NCI-H748 (cell line): Measurements from ENCODE around the gene AATF.

Experiments used
- DNase-seq: peaks from one replicate; lab custom pipeline; 2025; ENCODE audit not compliant: unreplicated experiment; lab: John Stamatoyannopoulos, UW

Gene AATF

DNA sequence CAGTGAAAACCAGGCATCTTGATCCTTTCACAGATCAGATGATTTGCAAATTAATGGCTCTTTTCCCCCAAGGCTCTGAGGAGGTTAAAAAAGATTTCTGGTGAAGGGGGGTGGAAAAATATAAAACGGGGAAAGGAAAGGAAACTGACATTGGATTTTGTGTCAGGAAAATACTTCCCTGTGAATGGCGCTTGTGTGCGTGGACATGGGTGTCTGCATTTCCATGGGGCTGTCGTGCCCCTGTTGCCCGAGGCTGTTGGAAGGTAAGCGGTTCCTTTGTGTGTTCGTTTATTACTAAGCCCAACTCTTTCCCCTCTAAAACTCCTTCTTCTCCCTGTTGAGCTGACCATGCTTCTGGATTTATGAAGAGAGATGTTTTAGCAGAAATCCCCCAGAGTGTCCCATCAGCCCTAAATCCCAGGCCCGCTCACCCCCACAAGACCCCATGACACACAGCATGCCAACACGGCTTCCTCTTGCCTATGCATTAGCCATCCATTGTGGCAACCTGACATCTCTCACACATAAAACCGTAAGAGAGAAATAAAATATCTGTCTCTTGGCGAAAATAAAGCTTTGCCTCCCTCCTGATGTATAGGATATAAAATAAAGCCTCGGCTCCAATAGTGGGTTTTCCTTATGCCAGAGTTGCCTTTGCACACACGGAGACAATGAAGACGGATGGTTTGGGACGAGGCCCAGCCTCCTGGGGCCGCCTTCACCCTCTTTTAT lies 18.7 kb upstream of the AATF start:
- DNase-seq: no peak

DNA sequence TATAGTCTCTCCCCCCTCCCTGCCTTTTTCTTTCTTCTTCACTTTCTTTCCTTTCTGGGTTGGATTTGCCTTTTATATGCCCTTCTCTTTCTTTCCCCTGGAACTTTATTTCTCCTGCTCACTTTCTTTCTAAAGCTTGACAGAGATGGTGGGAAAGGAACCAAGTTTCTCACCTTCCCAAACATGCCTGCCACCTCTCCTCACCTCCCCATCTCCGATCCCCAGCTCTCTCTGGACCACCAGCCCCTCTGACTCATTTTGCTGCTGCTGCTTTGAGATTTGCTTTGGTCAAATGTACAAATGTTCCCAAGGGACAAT lies 18.2 kb upstream of the AATF start:
- DNase-seq: no peak

DNA sequence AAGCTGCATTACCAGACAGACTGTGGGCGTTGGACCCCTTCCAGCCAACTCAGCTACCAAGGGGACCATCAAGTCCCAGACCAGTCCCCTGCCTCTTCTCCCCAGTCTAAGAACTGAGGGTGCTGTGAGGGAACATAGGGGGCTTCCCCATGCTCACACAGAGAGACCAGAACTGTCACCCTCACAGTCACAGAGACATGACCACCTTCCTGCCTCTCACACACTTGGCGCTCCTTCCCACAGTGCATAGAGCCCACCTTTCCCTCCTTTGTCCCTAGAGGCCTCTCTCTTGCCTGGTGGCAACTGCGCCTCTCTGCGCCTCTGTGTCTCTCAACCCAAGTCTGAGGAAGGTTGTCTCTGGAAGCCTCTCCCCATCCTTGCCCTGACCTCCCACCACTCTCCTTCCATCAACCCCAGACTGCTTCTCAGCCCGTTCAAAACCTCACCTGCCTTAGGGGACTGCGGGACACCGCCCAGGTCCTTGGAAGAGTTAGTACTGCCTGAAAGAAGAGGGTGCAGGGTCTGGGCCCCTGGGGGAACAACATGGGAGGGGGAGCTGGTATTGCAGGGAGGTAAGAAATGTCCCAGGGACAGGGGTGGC lies 17.6 kb upstream of the AATF start:
- no peak for DNase-seq

DNA sequence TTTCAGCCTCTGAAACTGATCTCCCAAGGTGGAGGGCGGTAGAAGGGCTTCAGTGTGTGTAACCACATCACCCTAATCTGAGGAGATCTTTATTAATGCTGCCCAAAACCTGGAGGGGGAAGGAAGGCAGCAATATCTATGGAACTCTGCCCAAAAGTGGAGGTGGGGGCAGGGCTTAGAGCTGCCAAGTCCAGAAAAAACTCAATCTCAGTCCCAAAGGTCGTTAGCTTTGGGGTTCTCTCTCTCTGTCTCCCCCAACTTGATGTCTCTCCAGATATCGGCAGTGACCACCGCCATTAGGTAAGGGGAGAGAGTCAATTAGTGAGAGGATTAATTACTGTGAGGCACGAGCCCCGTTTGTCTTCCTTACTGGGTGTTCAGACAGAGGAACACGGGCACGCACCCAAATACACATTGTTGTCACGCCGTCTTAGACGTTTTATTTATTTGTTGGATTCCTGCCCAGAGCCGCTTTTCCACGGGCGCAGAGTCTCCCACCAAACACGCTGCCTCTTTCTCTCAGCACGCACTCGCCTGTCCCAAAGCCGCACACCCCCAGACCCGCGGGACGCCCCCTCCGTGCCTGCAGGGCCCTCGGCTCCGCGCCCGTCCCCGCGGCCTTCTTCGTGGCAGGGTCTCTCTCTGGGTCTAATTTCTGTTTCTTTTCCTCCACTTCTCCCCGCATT lies 16.9 kb upstream of the AATF start:
- no peak for DNase-seq

DNA sequence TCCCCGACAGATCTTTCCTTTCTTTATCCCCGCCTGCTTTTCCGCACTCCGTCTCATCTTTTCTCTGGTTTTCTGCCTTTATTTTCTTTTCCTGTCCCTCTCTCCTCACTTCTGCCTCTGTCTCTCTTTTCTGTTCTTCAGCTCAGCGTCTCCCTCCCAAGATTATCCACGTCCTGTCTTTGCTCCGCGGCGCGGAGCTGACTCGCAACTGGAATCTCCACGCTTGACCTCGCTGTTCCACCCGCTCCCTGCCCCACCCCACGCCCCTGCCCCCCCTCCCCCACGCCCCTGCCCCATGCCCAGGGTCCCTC lies 16.4 kb upstream of the AATF start:
- no peak for DNase-seq

DNA sequence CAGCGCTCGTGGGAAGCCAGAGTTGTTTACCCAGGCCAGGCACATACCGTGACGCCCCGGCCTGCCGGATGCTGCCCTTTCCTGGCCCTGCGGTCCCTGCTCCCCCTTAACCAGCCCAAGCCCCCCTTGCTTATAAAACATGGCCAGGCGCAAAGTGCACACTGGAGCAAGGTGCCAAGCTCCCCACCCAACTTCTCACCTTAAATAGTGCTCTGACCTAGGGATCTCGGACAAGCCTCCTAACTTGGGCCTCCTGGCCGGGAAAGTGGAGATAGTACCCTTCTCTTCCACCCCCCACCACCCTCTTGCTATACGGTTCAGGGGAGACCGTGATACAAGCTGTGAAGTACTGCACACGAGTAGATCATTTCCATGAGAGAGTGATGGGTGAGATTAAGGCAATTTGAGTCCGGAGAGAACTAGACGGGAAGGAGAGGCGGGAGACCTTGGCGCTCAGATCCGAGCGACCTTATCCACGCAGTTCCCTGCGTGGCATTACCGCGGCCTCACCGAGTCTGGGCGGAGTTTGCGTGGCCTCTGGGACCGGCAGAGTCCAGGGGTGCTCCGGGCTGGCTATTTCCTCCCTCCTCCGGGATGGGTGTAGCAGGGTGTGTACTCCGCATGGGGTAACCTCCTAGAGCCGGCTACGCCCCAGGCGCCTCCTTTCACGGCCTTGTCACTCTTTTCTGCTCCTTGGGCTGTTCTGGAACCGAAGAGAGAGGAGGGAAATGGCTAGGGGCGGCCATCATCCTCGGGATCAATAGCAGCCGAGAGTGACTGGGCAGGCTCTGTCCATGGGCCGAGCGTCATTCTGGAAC lies 15.9 kb upstream of the AATF start:
- peak; percentile 30 for DNase-seq

DNA sequence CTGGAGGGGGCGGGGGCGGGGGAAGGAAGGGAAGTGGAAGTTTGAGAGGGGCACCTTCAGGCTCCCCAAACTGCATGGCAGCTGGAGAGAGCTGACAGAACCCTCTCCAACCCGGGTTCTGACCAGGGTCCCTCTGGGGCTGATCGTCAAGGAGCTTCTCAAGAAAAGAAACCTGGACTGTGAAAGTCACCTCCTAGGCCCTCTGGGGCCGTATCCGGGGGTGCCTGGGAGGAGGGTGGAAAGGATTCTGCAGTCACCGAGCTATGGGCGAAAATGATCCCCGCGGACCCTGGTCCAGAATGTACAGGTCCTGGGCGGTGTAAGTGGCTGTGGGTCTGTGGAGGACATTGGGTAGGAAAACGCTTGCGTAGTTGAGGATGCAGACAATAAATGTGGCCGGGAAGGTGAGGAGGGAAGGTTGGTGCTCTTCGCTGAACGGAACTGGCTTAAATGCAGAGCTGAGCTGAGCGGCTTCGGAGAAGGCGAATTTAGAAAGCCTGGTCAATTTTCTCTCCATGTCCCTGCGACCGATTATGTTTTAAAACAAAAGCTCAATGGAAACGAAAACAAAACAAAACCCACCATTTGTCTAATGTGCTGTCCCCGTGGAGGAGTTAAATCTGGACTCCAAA lies 15.1 kb upstream of the AATF start:
- peak; percentile 41 for DNase-seq

DNA sequence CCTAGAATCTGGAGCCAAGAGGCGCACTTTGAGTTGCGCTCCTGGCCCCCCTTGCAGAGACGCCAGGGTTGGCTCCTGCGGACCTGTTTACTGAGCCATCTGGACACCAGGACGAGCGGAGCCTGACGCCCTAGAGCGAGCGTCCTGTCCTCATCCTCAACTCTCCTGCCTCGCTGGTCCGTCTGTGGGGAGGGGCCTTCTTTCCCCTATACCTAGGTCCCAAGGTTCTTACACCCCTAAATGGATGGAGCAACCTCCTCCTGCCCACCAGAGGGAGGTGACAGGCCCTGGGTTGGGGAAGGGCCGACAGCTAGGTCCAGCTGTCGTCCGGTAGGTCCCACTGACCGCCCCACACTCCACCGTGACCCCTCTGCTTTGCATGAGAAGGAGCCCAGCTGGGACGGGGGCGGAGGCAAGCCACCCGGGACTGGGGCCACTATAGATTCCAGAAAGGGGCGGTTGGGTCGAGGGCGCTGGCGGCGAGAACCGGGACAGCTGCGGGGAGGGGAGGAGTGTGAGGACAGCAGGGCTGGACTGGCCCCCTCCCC lies 14.5 kb upstream of the AATF start:
- peak; percentile 53 for DNase-seq

DNA sequence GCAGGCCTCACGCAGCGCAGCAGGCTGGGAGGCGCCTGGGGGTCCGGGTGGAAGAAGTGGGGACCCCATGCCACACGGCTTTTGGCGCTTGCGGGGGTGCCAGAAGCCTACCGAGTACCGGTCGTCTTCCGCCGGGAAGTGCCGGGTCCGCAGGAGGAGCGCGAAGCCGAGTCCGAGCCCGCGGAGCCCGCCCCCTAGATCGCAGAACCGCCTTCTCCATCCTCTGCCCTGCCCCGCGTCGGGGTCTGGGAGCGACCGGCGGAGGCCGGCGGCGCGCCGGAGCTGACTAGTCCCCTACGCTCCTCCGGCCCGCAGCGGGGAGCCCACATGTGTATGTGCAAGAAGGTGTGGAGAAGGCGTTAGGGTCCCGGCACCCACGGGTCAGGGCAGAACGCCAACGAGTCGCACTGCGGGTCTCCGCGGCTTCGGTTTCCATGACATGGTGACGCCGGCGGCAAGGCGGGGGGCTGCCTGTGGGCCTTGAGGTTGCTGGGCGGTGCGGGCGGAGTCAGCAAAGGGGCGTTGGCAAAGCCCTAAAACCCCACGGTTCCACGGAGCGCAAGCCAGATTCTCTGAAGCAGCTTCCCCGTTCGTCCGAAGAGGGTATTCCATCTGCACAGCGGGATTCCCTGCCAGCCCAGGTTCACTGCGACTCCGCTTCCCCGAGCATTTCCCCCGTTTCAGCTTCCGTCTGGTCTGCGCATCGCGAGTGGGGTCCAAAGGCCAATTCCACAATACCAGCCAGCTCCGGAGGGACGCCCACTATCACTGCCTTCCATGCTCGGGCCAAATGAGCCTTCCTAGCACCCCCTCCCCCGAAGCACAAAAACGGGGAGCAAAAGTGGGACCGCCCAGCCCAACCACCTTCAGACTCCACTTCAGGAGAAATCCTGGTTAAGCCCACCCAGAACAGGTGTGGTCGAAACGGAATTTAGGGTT lies 13.8 kb upstream of the AATF start:
- DNase-seq: peak; percentile 66

DNA sequence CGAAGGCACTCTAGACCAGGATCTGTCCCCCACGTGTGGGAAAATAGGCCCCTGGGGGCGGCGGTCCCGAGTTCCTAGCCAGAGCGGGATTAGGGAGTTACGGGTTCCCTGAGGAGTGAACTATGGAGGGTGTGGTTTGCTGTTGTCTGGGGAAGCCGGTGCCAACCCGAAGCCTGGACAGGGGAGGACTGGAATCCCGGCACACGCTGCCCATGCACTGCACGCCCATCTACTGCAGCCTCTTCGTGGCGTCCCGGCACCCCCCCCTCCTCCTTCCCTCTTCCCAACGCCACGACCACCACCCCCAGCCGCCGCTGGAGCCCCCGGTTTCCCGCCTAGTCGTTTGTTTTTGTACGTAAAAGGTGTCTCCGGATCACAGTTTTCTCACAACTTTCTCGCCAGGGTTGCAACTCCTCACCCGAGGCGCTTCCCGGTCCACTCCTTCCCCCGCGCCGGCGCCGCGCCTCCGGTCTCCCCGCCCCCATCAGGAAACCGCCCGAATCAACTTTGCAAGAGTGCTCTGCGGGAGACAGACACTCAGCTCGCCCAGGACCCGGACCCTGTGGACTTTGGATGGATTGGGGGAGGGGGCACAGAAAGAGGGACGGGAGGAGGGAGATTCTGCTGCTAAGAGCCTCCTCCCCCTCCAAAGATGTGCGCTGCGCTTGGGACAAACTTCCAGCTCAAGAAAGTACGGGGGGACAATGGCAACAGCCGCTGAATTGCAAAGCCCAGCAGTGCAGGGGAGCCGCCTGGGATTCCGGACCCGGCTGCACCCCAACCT lies 12.9 kb upstream of the AATF start:
- peak; percentile 56 for DNase-seq

DNA sequence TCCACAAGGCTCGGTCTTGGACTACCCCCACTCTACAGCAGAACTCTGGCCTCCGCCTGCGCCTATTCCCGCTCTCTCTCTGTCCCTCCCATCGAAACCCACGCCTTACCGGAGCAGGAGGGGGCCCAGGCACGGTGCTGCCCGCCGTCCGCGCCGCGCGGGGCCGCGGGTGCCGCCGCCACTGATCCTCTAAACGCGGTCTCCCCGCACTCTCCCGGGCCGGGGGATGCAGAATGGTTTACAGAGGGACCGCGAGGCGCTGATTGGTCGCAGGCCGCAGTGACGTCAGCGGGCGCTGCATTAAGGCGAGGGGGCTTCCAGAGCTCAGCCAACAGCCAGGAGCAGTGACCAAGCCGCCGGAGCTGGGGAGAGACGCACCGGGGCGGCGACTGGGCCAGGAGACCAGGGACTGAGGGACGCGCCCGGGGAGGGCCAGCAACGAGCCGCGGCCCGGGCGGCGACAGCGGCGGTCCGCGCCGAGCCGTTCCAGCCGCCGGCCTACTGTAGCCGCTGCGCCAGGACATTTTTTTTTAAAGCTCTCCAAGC lies 12.2 kb upstream of the AATF start:
- peak; percentile 85 for DNase-seq

DNA sequence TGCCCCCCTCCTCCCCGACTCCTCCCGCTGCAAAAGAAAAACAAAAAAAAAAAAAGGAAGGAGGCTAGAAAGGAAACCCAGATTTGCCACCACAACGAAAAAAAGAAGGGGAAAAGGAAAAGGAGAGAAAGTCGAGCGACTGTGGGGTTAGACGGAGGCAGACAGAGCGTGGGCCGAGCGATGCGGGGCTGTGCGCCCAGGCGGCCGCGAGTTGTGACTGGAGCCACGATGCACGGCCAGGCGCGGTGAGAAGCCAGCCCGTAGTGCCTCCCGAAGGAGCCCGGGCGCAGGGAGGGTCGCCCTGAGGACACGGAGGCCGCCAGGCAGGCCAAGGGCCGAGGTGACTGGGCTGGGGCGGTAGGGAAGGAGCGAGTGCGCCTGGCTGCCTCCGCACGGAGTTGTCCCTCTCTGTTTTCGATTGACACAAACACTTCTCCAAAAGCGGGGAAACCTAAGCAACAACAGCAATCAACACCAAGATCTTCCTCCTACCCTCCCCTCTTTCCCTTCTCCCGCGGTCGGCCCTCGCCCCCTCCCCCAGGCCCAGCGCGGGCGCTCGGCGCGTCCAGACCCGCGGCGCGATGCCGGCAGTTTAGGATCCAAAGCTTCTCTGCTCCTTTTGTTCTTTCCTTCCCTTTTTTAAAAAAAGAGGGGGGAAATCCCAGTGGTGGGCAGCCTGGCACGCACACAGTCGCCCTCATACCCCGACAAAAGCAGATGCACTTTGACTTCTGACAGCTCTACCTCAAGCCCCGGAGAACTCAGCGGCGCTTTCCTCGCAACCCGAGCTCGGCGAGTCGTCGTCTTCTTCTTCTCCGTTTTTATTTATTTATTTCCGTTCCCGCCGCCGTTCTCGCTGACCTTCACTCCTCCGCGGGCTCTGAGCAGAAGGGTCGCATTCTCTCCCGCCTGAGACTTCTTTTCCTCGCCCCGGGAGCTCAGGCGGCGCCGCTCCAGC lies 11.5 kb upstream of the AATF start, which contains the start of gene LHX1:
TSS of gene LHX1 (plus strand) at position 475 of the 958 bp plus-strand sequence. CDS start 723 bp downstream, outside the sequence.
- peak; percentile 41 for DNase-seq

DNA sequence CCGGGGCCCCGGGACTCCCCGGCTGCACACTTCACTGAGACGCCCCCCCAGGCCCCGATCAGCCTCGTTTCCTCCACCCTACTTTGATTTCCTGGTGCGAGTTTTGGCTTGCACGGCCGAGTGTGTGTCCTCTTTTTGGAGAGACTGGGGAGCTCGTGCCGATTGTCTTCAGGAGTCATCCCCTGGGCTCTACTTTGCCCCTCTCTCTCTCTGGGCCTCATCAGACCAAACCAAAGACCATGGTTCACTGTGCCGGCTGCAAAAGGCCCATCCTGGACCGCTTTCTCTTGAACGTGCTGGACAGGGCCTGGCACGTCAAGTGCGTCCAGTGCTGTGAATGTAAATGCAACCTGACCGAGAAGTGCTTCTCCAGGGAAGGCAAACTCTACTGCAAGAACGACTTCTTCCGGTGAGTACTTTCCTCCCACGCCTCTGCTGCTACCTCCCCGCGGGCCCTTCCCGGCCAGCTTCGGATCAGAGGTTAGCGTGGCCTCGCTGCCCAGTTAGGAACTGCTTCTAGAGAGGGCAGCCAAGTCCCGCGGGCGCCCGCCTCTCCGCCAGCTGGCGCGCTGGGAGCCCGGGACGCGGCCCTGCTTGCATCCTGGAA lies 10.7 kb upstream of the AATF start:
- DNase-seq: peak; percentile 62

DNA sequence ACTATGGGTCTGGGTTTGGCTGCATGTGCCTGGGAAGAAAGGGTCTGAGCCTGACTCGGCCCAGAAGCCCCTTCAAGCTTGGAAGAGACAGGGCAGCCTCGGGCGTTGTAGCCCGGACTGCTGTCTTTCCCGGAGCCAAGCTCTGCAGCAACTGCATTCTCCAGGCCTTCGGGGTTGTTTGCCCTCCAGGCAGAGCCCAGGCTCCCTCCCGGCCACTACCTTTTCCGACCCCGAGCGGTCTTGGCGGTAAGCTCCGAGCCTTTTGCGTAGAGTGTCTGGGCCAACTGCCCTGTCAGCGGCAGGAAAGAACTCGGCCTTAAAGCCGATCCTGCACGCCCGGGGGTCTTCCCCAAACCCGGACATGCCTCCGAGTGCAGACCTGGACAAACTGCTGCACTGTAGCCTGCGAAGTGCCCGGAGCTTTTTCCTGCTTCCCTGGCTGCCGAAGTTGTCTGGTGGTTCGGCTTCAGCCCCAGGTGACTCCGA lies 10.1 kb upstream of the AATF start:
- DNase-seq: peak; percentile 62

DNA sequence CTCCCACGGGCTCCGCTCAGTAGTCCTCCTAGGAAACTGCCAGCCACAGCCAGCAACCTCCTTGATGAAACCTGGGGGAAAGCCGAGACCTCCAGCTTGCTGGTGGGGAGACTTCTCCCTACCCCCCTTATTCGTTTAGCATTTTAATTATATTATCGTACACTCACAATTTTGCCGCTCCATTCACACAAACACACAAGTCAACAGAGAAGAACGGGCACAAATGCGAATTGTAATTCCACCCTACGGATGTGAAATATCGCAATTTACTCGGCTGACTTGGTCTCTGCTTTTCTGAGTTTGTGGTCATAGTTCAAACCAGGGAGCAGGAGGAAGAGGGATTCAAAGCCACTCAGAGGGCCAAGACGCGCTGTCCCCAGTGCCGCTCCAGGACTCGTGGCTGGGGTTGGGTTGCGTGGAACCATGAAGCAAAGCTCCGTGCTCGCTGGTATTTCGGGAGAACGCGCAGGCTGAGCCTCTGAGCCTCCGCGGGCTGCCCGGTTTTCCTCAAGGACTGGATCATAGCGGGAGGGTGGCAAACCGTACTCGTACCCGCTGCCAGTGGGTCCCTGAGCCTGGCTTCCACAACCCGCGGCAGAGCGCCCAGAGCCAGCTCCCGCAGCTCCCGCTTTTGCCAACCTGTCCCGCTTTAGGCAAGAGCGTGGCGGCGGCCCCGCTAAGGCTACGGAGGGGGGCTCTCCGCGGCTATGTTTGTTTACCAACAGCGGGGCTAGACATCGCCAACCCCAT lies 9.5 kb upstream of the AATF start:
- peak; percentile 42 for DNase-seq

DNA sequence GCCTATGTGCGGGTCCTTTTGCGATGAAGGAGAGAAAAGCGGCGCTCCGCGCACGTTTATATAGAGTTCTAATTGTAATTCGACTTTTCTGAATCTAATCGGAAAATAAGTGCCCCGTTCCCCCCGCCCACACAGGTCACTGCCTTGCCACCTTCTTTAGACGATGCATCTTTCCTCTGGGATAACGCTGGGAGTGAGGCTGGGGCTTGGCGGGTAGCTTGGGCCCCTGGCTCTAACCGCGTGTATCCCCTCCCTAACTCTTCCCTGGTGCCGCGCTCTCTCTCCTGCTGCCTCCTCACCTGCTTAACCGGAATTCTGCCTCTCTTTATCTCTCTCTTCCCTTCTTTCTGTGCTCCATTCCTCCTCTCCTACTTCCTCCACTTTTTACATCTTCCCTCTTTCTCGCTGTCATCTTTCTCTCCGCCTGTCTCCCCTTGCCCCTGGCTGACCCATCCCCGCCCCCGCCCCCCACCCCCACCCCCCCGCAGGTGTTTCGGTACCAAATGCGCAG lies 8.9 kb upstream of the AATF start:
- peak; percentile 42 for DNase-seq
